NB4 (cell line): ENCODE data around the gene NMT1.

Experiments
- DNase-seq: peaks from one replicate; pipeline ENCODE4 v3.0.0; 2010; ENCODE audit warnings: low read depth
- H3K4me3 ChIP-seq: one replicate; pipeline ENCODE4 v1.5.1; 2011; ENCODE audit warnings: mild to moderate bottlenecking, low read depth, low read length, moderate library complexity
- CTCF ChIP-seq: IDR thresholded peaks from one replicate; pipeline ENCODE4 v1.5.1; 2012; ENCODE audit warnings: low read depth, low read length
- MAX ChIP-seq: IDR thresholded peaks from 2 replicates; pipeline ENCODE4 v1.6.1; 2011; ENCODE audit warnings: low read depth, low read length
- MYC ChIP-seq: IDR thresholded peaks from 2 replicates; pipeline ENCODE4 v1.6.1; 2011; ENCODE audit warnings: low read depth, low read length
- POLR2A ChIP-seq: IDR thresholded peaks from 2 replicates; pipeline ENCODE4 v1.6.1; 2011; ENCODE audit warnings: mild to moderate bottlenecking; ENCODE audit not compliant: insufficient read length; ENCODE audit errors: extremely low read depth

The NMT1 gene

GRCh38 chr17:45042346-45043120, 18.6 kb upstream of the NMT1 start:
- no peak for DNase-seq
- TF ChIP-seq POLR2A (no peak), CTCF (no peak), MYC (no peak), MAX (no peak)
- no peak overlapping the region for H3K4me3 ChIP-seq

GRCh38 chr17:45043813-45044540, 17.1 kb upstream of the NMT1 start:
- TF ChIP-seq CTCF (no peak), MYC (no peak), POLR2A (no peak), MAX (no peak)
- no peak for DNase-seq
- no peak overlapping the region for H3K4me3 ChIP-seq

- no peak for DNase-seq
- TF ChIP-seq POLR2A (no peak), MYC (no peak), MAX (no peak), CTCF (no peak)
- no peak overlapping the region for H3K4me3 ChIP-seq
Measured at GRCh38 chr17:45046537-45047125, 14.5 kb upstream of the NMT1 start.

- no peak for DNase-seq
- TF ChIP-seq MYC (no peak), CTCF (peak; percentile 5)
- H3K4me3 ChIP-seq: no peak overlapping the region
Measured at GRCh38 chr17:45048795-45049563, 12.1 kb upstream of the NMT1 start.

- TF ChIP-seq MAX (no peak; the same call in 1 of the 2 replicates), MYC (no peak; the same call in 1 of the 2 replicates), POLR2A (no peak), CTCF (no peak)
- DNase-seq: peak; percentile 64
- peak overlapping the region; percentile 92 for H3K4me3 ChIP-seq
Measured at GRCh38 chr17:45050481-45051059, 10.5 kb upstream of the NMT1 start.
